Urothelium cell line (cell line): ENCODE results near the gene SFMBT2.

Experiments used
- DNase-seq: peaks from one replicate; pipeline ENCODE4 v3.0.0; 2011; ENCODE audit warnings: low spot score, mixed read lengths
- FAIRE-seq: peaks from 2 replicates; lab custom pipeline; 2011; peaks lifted over from hg19 to GRCh38; lab: Jason Lieb, UNC

SFMBT2 gene

DNA sequence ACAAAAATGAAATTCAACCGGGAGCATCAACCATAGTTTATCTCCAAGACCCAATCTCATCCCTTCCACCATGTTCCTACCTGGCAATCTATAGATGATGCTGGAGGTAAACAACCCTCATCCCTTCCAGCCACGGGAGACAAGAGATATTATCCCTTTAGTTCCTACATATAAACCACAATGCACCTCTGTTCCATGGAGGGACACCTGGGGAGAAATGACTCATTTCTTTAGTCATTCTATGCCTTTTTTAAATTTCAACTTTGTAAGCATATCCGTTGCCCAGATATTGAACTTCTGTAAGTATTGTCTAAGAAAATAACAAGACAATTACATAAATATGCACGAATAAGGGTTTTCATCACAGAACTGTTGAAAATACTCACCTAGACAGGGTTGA is 15.5 kb upstream of the SFMBT2 start:
- no peak for DNase-seq
- no peak for FAIRE-seq

DNA sequence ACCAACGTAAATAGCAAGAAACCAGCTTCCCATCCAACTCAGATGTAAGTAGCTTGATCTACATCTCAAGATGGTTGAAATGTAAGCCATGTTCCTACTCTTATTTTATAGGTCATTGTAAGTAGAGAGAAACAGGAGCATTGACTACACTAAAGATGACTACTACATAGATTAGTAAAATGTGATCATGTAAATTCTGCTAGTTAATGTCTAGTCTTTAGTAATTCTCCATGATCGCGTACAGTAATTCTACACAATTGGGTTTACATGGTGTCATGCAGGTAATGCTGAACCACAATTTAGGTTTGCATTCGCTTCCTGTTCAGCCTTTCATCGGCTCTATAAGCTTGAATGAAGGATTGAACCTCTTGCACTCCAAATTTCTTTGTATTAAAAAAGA is 14.9 kb upstream of the SFMBT2 start:
- no peak for DNase-seq
- no peak for FAIRE-seq

DNA sequence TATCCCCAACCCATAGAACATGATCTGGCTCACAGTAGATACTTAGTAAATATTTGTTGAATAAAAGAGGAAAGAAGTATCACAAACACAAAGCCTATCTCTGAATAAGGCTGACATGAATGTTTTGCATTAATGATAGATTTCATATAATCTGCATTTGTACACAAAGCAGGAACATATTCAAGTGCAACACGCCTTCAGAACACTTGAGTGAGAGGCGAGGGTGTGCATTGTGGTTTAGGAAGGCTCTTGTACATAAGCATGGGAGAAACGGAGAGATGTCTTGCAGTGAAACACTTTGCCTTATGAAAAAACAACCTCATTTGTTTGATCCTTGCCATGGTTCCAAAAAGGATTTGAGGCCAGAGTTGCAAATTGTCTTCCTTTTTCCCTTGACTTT is 14.1 kb upstream of the SFMBT2 start:
- FAIRE-seq = no peak
- DNase-seq = no peak

DNA sequence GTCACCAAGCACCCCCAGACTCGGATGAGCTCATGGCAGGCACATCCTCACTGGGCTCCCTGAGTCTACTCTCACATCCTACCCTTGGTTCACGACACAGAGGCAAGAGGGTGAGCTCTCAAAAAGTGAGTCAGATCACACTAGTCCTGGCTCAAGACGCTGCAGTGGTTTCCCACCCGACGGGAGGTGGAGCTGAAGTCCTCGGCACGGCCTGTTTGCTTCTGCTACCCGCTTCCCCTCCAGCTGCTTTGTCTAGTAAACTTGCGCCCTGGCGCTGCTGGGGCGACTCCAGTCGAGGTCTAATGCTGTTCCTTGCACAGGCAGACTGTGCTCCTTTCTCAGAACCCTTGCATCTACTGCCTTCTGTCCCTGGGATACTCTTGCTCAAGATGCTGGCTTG is 13.5 kb upstream of the SFMBT2 start:
- DNase-seq (no peak), FAIRE-seq (no peak)

DNA sequence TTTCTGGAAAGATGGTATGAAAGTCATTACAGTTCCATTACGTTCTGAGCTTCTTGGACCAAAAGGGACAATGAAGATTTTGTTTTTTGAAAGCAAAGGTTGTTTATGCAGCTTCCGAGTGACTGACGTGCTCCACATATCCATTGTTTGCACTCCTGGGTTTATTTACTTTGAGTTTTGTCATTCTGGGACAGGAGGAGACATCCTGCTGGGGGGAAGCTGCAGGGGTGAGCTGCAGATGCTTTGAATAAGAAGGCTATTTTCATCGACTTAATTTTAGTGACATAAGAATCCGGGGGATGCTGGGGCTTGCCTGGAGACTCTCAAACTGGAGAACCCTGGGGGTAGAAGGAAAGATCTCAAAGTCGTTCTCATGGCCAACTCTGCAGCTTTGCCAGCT is 12.7 kb upstream of the SFMBT2 start:
- no peak for FAIRE-seq
- no peak for DNase-seq

DNA sequence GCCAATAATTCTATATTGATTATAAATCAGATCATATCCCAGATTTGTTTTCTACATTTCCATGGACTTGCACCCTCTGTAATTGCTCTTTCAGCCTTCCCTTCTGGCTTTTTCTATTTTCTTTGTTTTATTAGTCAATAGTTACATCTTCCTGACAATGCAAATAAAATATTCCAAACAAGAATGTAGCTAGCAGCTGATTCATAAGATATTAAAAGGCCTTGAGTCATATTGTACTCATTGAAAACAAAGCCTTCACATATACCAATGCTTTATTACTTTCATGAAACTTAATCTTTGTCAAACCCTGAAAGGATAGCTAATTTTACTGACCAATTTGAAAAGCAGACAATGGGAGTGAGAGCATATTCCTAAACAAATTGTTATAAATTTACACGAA is 10.7 kb upstream of the SFMBT2 start:
- no peak for FAIRE-seq
- no peak for DNase-seq

DNA sequence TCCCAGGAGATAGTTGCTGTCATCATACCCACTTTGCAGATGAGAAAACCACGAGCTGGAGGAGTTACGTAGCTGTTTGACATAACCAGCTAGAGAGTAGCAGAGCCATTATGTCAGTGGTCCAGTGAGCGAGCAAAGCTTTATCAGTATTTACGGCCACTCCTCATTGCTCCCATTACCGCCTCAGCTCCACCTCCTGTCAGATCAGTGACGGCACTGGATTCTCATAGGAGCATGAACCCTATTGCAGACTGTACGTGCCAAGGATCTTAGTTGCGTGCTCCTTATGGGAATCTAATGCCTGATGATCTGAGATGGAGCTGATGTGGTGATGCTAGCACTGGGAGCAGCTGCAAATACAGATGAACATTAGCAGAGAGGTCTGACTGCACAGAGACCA is 9.2 kb upstream of the SFMBT2 start:
- DNase-seq (no peak), FAIRE-seq (no peak)

DNA sequence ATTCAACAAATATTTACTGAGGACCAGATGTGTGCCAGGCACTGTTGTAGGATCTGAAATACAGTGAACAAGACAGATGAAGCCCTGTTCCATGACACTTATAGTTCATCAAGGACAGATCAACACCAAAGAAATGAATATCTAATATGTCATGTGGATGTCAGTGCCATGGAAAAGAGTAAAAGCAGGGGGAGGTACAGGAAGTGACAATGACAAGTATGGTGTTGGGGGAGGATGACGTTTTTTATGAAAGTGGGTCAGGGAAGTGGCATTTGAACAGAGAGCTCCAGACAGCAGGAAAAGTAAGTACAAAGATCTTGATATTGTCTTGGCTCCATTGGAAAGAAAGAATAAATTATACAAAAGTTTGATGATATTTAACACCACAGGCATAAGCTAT is 7.0 kb upstream of the SFMBT2 start:
- DNase-seq = no peak
- no peak for FAIRE-seq

DNA sequence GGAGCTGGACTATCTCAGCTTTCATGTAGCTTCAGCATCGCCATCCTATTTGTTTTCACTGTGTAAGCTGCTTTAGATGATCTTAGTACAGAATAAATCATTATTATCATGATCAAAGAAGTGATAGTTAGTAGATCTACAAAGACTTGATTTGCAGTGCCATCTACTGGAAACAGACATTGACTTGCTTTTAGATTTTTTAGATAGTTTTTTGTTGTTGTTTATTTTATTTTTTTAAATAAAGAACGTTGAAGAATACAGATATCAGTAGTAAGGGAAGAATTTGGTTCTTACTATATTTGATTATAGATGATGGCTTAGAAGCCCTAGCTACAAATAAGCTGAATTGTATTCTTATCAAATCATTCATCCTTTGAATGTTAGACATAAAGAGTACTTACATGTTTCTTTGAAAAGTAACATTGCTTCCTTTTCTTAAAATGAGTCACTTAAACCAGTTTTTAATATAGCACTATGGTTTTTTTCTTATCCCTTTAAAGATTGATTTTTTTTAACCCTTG is 6.3 kb upstream of the SFMBT2 start:
- FAIRE-seq (no peak), DNase-seq (no peak)

DNA sequence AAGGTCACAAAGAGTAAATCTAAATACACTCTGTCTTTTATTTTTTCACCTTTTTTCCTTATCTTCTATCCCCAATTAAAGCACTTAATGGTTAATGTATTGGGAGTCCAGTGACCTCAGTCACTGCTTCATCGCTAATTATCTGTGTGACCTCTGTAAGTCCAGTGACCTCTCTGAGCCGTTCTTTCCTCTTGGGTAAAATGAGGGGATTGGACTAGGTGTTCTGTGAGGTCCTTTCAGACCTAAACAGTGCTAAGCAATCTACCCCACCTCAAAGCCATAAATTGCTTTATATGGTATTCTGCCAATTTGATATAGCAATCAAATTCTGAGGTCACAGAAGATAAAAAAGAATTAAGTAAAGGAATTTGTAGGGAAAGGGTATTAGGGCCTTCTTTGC is 3.9 kb upstream of the SFMBT2 start:
- FAIRE-seq = no peak

DNA sequence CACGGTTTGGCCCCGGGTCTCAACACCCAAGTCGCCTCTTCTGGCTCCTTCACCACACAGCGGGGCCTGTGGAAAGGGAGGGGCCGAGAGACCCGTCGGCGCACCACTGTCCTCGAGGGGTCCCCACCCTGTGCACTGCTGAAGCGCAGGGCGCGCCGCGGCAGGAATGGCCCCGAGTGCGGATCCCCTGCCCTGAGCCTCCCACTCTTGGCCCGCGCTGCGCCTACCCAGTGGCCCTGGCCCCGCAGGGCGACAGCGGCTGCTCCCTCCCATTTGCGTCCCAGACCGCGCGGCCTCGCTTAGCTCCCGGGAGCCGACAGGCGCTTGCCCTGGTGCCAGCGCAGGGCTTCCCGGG is 2.1 kb upstream of the SFMBT2 start:
- DNase-seq = no peak
- no peak for FAIRE-seq

More for the DNA sequence above, 3.9 kb upstream of the SFMBT2 start:
- DNase-seq = no peak

DNA sequence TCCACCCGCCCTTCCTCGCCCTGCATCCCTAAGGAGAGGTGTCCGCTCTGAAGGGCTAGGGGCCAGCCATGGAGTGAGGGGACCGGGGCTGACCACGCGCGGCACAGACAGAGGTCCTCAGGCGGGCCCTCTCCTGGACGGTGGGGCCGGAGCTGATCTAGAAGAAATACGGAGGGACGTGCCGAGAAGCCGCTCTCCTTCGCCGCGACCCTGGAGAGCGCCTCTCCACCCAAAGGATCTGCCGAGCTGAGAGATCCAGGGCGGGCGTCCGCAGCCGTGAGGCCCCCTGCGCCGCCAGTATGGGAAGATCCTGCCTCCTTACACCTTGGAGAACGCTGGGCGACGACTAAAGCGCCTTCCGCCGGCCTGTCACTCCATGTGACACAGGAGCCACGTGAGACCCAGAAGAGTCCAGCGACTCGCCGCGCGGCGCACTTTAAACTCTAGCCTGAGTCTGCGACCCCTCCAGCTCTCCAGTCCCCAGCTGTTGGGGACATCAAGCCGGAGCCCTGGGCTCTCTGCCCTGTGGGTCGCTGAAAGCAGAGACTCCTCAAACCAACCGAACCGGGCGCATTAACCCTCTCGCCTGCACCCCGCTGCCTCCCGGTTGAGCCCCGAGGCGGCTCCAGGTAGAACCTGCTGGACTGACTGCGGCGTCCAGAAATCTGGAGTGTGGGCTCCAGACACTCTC is 1.5 kb upstream of the SFMBT2 start:
- FAIRE-seq (no peak), DNase-seq (no peak)

DNA sequence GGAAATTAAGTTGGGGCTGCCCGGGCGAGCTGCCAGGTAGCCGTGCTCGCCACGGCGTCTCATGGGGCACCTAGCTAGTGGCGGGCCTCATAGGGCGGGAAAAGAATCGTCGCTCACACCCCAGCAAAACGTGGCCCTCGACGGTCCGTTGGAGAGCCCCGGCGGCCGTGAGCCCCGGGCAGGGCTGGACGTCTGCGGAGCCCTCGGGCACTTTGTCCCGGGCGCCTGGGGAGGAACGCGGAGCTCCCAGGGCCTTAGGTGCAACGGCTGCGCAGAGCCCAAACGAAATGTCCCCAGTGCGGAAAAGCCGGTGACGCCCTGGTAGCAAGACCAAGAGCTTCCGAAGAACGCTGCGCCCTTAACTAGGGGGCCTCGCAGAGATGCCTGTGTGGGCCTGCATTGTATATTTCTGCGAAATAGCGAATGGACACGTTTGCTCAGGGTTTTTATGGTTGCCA is 866 bp upstream of the SFMBT2 start:
- DNase-seq (no peak), FAIRE-seq (no peak)

DNA sequence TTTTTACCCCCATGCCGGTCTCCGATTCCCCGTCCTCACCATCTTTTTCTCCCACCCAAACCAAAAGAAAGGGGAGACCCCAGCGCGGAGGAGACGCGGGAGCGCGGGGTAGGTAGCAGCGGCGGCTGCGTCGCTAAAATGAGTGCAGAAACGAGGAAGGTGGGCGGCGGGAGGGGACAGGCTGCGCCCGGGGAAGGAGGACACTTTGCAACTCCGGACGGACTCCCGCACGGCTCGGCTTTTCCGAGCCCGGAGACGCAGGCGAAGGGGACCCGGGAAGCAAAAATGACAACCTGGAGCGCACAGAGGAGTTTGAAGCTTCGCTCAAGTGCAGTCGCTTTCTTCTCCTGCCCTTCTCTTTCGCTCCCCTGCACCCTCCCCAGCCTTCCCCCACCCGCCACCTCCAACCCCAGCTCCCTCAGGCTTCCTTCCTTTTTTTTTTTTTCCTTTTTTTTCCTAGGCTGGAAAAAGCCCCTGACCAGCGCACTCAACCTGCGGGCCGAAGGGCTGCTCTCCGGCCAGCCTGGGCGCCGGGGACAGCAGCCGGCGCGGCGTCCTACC is 453 bp downstream of the SFMBT2 start:
- DNase-seq (no peak), FAIRE-seq (no peak)

DNA sequence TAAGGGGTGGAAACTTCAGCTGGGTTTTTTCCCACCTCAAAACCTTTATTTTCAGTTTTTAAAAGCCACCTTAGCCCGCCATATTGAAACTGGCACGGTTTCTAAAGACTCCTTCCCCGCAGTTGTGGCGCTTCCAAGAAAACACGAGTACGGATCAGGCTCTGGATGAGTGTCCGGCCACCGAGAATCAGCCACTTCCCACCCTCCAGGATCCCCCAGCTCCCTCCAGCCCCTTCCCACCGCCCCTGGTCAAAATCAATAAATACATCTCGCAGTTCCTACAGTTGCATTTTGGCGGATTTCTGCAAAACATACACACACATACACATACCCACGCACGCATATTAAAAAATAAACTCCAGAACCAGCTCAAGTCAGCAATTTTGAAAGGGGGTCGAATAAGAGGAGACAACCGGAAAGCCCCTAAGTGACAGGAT is 1.1 kb downstream of the SFMBT2 start:
- DNase-seq = no peak
- no peak for FAIRE-seq

DNA sequence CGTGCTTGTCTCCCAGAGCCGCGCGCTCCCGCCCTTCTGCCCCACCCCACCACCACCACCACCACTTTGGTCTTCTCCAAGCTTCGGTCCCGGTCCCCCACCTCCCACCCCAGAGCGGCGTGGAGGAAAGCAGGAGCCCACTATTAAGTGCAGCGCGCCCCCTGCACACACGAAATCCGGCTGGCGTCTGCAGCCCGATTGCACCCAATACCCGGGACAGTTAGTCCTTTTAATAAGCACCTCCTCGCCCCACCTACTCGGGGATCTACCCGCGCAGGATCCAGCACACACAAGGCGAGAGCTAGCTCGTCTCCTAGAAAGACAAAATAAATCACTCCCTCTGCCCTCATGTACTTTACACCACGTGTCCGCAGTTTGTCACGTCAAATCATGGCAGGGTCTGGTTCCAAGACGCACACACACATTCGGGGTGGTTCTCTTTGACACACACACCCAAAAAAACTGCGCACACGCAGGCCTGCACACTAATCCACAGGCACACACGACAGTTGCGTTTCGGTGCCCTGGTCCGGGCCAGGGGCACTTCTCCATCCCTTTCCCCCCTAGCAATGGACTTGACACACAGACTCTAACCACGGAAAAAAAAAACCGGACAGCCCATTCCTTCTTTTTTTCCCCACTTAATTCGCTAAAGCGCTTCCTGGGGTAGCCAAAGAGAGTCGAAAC is 1.6 kb downstream of the SFMBT2 start:
- DNase-seq = no peak
- no peak for FAIRE-seq

DNA sequence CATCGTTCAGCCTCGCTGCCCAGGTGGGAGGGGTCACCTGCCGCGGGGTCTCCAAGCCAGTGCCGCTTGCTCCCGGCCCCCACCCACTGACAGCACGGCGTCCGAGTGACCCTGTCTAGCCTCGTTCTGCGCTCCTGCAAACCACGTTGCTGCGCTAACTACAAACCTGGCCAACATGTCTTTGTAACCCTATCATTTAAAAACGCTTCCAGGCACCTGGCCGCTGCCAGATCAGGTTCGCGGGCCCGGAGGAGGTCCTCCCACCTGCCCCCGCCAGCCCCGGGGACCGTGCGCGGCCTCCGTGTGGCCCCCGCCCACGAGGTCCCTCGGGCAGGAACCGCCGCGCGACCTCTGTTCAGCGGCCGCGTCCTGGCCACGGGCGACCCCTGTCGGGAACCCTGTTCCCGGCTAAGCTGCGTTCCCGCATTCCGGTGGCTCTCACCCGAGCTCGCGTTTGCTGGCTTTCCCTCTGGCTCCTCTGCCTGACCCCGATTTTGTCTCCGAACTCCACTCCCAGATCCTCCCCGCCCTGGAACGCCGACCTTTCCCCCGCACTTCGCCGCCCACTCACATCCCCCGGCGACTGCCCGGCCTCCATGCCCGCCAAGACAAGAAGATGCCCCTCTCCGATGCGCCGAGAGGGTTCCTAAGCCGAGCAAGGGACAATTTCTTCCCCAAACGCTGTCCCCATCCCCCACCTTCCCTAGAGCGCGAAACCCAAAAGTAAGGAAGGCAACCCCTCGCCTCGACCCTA is 2.4 kb downstream of the SFMBT2 start:
- DNase-seq = peak; percentile 30
- FAIRE-seq = no peak

DNA sequence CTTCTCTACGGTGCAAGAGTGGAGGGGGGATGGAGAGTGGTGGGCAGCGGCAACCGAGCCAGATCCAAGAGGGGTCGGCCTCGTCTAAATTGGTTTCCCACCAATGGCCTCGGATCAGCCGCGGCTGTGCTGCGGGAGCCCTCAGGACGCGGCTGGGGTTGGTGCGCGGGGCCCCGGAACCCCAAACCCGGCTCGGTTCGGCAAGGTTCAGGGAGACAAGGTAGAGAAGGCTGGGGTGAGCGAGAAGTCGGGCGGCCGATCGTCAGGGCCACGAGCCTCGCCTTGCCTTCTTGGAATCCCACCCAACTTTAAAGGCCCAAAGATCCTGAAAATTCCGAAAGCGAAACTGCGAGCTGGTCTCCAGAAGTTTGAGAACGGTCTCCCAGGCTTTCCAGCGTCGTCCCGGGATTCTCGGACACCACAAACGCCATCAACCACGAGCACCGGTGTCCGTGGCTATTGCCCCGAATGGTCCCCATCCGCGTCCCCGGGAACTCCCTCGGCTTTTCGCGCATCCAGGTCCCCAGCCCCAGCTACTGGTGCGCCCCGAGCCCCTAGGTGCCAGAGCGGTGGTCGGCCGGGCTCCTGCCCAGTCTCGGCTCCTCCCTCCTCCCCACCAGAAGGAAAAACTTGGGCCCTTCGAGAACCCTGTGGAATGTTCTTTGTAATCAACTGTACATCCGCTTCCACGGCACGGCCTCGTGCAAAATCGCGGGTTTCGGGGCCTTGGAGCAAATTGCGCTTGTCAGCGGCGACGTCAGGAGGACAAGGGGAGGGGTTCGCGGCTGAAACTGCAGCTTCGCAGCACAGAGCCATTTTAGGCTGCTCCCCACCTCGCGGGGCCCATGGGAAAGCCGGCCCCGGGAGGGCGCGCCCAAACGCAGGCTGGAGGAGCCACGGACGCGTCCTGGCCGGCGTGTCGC is 3.2 kb downstream of the SFMBT2 start:
- no peak for DNase-seq
- FAIRE-seq = no peak

DNA sequence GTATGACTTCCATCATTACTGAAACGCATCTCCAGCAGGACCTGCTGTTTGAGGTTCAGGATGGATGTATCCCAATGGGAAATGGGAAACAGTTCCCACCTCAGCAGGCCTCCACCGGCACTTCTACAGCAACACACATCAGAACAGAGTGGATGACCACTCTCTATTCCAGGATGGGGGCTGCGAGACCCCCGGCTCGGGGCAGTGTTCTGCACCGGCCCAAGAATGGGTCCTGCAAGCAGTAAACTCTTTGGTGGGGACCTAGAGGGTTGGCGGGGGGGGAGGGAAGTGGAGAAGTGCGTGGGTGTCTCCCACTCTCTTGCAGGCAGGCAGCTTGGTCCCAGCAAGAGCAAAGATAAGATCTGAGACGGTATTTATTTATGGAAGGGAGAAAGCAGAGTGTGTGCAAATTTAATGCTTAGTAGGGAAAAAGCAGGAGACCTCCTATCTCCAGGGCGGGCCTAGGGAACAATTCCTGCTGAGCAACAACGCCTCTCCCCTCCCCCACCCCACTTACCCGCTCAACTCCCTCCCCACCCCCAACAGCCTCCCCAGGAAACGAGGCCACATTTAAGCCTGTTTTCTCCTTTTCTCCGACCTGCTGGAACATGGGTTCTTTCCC is 4.0 kb downstream of the SFMBT2 start:
- FAIRE-seq (no peak), DNase-seq (no peak)

DNA sequence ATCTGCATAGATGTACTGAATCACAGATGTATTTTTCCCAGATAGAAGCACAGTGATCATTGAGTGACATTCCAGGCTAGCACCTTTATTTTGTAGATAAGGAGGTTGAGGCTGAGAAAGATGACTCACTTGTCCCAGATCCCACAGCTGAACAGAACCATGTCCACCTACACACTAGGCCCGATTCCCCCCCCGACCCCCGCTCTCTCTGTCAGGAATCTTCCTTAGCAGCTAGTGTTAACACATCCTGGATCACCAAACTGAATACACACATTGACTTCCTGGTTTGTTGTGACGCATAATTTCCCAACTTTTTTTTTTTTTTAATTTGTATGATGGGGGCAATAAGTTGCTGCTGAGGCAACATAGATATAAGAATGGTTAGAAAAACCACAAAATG is 5.2 kb downstream of the SFMBT2 start:
- FAIRE-seq = no peak
- DNase-seq = peak; percentile 30
